MM.1S (cell line): ENCODE results near the gene SP110.

Experiments
- CTCF ChIP-seq: fragments of 300-600 bp; sonication (generic); IDR thresholded peaks from 2 replicates; pipeline ENCODE4 v1.5.1; 2016; ENCODE audit warnings: antibody characterized with exemption, low read length, mixed read lengths
- EZH2 ChIP-seq: fragments of 300-600 bp; sonication (generic); optimal IDR thresholded peaks from 2 replicates; pipeline ENCODE3; 2017; ENCODE audit warnings: low read depth, mild to moderate bottlenecking, antibody characterized with exemption, low read length, mixed read lengths
- EZH2phosphoT487 ChIP-seq: fragments of 300-600 bp; sonication (generic); IDR thresholded peaks from 2 replicates; pipeline ENCODE4 v1.6.1; 2018; ENCODE audit warnings: antibody characterized with exemption, low read length

GRCh38 chr2:230230496-230231200, 10.9 kb upstream of the SP110 start:
- TF ChIP-seq EZH2phosphoT487 = no peak
- no peak for TF ChIP-seq CTCF
- TF ChIP-seq EZH2 = no peak
